ENCODE data around the gene TMEM200A. TPM values are rescaled to one million over a fixed set of nuclear protein-coding genes. Genes with fewer than 3 reads are reported as not detected.

The TMEM200A gene
- total and polyA plus RNA-seq, 10 of the 15 experiments (the other 5 are each of a cell fraction or from before 2014, with no cell fraction given), result 5.5 to 12.4 (median 9.6) TPM

DNA sequence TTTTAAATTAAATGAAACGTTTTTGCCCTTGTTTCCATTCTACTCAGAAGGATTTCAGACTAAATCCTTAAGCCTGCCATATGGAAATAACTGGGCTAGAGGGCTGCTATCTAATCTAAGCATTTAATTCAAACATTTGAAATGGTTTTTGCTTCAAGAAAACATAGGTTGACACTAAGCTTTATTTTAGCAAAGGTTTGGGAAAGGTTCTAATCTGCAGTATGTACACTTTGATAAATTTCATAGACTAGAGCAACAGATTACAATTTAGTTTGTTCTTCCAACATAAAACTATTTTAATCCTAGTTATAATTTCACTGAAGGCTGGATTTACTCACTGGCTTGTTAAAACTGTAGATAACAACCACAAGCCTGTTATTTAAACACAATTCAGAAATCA lies 72.1 kb downstream of the TMEM200A start:
- intact Hi-C loops (cut with micrococcal nuclease; ENCODE audit: unreplicated experiment), result no loop called here
- in situ Hi-C loops (cut with MboI), result no loop called here
- no peak overlapping the region for H3K27ac ChIP-seq (ENCODE audit: control insufficient read depth, insufficient read depth)
- no peak overlapping the region for H3K4me3 ChIP-seq
- no peaks in the 10 kb centered on the region for H4K20me1 ChIP-seq (ENCODE audit: control insufficient read depth, insufficient read depth)
- no peak overlapping the region for H2AFZ ChIP-seq (ENCODE audit: control insufficient read depth, low read depth, low read length)
- H3K9me3 ChIP-seq (replicated peaks; ENCODE audit: control insufficient read depth, insufficient read depth, low read length), result no peaks in the 10 kb centered on the region
- FAIRE-seq (no peak), ATAC-seq (no peak), DNase-seq (ENCODE audit: low read depth, low spot score) (no peak)
- H3K27me3 ChIP-seq (replicated peaks in 1 of 2; ENCODE audit: control insufficient read depth in 2 of 2, insufficient read depth in 2 of 2, low read length in 1 of 2), result no peaks in the 10 kb centered on the region
- POLR2A ChIA-PET, result no interaction called here
- H3K79me2 ChIP-seq (ENCODE audit: control insufficient read depth, insufficient read depth, low read length), result no peaks in the 10 kb centered on the region
- CTCF ChIA-PET, result interaction anchor here (0.9 to 1.6 kb wide), 3 partner anchors 11 to 261 kb away, joined by 3 to 4 read pairs (median 4); no protein-coding TSS in a partner anchor
- H3K4me2 ChIP-seq (ENCODE audit: control insufficient read depth, insufficient read depth), result no peak overlapping the region
- H3K9ac ChIP-seq (ENCODE audit: control insufficient read depth, insufficient read depth, low read length), result no peak overlapping the region
- RAD21 ChIA-PET (ENCODE audit: unreplicated experiment), result interaction anchor here (0.9 kb wide), 1 partner anchor 47 kb away, joined by 3 read pairs; no protein-coding TSS in a partner anchor
- WGBS (ENCODE audit: insufficient coverage, insufficient replicate concordance, low lambda C conversion rate, missing lambda C conversion rate), result 0% methylated on average over 1 of the region's 1 CpG
- SMC1A ChIA-PET (ENCODE audit: uncharacterized antibody, unreplicated experiment), result interaction anchor here (0.9 to 1.5 kb wide), 2 partner anchors 16 to 80 kb away, joined by 3 read pairs; no protein-coding TSS in a partner anchor
- H3K36me3 ChIP-seq (ENCODE audit: control insufficient read depth in 2 of 2, insufficient read depth in 2 of 2, low read length in 1 of 2), result no peaks in the 10 kb centered on the region
- no peaks in the 10 kb centered on the region for H3K4me1 ChIP-seq (ENCODE audit: control insufficient read depth, insufficient read depth, low read length)
- BruUV-seq (replicated peaks), result no TSS peak
- TF ChIP-seq RCOR1 (conservative IDR thresholded peaks at IDR 0.05; ENCODE audit: low read depth, low read length), result no peak
- no peak for TF ChIP-seq IRF4 (IDR thresholded peaks at IDR 0.05; ENCODE audit: low read depth, low read length)
- TF ChIP-seq, protein P1, sequence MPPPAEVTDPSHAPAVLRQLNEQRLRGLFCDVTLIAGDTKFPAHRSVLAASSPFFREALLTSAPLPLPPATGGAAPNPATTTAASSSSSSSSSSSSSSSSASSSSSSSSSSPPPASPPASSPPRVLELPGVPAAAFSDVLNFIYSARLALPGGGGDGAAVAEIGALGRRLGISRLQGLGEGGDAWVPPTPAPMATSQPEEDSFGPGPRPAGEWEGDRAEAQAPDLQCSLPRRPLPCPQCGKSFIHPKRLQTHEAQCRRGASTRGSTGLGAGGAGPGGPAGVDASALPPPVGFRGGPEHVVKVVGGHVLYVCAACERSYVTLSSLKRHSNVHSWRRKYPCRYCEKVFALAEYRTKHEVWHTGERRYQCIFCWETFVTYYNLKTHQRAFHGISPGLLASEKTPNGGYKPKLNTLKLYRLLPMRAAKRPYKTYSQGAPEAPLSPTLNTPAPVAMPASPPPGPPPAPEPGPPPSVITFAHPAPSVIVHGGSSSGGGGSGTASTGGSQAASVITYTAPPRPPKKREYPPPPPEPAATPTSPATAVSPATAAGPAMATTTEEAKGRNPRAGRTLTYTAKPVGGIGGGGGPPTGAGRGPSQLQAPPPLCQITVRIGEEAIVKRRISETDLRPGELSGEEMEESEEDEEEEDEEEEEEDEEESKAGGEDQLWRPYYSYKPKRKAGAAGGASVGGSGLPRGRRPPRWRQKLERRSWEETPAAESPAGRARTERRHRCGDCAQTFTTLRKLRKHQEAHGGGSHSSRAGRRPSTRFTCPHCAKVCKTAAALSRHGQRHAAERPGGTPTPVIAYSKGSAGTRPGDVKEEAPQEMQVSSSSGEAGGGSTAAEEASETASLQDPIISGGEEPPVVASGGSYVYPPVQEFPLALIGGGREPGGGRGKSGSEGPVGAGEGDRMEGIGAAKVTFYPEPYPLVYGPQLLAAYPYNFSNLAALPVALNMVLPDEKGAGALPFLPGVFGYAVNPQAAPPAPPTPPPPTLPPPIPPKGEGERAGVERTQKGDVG (CRISPR knock-in tag; IDR thresholded peaks at IDR 0.05), result no peak
- TF ChIP-seq, protein P2, sequence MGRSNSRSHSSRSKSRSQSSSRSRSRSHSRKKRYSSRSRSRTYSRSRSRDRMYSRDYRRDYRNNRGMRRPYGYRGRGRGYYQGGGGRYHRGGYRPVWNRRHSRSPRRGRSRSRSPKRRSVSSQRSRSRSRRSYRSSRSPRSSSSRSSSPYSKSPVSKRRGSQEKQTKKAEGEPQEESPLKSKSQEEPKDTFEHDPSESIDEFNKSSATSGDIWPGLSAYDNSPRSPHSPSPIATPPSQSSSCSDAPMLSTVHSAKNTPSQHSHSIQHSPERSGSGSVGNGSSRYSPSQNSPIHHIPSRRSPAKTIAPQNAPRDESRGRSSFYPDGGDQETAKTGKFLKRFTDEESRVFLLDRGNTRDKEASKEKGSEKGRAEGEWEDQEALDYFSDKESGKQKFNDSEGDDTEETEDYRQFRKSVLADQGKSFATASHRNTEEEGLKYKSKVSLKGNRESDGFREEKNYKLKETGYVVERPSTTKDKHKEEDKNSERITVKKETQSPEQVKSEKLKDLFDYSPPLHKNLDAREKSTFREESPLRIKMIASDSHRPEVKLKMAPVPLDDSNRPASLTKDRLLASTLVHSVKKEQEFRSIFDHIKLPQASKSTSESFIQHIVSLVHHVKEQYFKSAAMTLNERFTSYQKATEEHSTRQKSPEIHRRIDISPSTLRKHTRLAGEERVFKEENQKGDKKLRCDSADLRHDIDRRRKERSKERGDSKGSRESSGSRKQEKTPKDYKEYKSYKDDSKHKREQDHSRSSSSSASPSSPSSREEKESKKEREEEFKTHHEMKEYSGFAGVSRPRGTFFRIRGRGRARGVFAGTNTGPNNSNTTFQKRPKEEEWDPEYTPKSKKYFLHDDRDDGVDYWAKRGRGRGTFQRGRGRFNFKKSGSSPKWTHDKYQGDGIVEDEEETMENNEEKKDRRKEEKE (IDR thresholded peaks at IDR 0.05), result no peak
- TF ChIP-seq RAD51 (IDR thresholded peaks at IDR 0.05), result no peak
- TF ChIP-seq, protein P3, sequence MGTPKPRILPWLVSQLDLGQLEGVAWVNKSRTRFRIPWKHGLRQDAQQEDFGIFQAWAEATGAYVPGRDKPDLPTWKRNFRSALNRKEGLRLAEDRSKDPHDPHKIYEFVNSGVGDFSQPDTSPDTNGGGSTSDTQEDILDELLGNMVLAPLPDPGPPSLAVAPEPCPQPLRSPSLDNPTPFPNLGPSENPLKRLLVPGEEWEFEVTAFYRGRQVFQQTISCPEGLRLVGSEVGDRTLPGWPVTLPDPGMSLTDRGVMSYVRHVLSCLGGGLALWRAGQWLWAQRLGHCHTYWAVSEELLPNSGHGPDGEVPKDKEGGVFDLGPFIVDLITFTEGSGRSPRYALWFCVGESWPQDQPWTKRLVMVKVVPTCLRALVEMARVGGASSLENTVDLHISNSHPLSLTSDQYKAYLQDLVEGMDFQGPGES (IDR thresholded peaks at IDR 0.05), result no peak
- TF ChIP-seq IKZF1 (conservative IDR thresholded peaks at IDR 0.05), result no peak
- no peak for TF ChIP-seq ASH2L (IDR thresholded peaks at IDR 0.05; ENCODE audit: borderline replicate concordance, low read depth)
- no peak for TF ChIP-seq MYC (IDR thresholded peaks at IDR 0.05; ENCODE audit: insufficient read depth, insufficient read length, insufficient replicate concordance, low read length, severe bottlenecking)
- TF ChIP-seq, protein P4, sequence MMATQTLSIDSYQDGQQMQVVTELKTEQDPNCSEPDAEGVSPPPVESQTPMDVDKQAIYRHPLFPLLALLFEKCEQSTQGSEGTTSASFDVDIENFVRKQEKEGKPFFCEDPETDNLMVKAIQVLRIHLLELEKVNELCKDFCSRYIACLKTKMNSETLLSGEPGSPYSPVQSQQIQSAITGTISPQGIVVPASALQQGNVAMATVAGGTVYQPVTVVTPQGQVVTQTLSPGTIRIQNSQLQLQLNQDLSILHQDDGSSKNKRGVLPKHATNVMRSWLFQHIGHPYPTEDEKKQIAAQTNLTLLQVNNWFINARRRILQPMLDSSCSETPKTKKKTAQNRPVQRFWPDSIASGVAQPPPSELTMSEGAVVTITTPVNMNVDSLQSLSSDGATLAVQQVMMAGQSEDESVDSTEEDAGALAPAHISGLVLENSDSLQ (IDR thresholded peaks at IDR 0.05), result no peak
- TF ChIP-seq ESRRA (IDR thresholded peaks at IDR 0.05; ENCODE audit: low read length), result no peak
- TF ChIP-seq, protein P5, sequence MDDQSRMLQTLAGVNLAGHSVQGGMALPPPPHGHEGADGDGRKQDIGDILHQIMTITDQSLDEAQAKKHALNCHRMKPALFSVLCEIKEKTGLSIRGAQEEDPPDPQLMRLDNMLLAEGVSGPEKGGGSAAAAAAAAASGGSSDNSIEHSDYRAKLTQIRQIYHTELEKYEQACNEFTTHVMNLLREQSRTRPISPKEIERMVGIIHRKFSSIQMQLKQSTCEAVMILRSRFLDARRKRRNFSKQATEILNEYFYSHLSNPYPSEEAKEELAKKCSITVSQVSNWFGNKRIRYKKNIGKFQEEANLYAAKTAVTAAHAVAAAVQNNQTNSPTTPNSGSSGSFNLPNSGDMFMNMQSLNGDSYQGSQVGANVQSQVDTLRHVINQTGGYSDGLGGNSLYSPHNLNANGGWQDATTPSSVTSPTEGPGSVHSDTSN (IDR thresholded peaks at IDR 0.05; ENCODE audit: insufficient replicate concordance, low read depth, low read length), result no peak
